AG10803 (cell line): ENCODE results near the gene NXNL2.

Experiments
- DNase-seq: peaks from one replicate; pipeline ENCODE4 v3.0.0; 2010; ENCODE audit warnings: low read depth
- H3K4me3 ChIP-seq: 2 replicates; pipeline ENCODE4 v1.5.1; 2011; ENCODE audit warnings: mild to moderate bottlenecking, low read length, control low read depth
- CTCF ChIP-seq: conservative IDR thresholded peaks from 2 replicates; pipeline ENCODE4 v1.5.1; 2011; ENCODE audit warnings: mild to moderate bottlenecking, low read length, control low read depth, inconsistent platforms

The NXNL2 gene

GRCh38 chr9:88530051-88530450, 4.9 kb upstream of the NXNL2 start:
- H3K4me3 ChIP-seq: no peak overlapping the region
- peak; percentile 73 for DNase-seq
- TF ChIP-seq CTCF: no peak

GRCh38 chr9:88531920-88532698, 2.9 kb upstream of the NXNL2 start:
- peak overlapping the region; percentile 34 for H3K4me3 ChIP-seq
- DNase-seq: peak; percentile 49
- 0 out of 2 replicates have a peak, but pooled peaks have one; percentile 7 for TF ChIP-seq CTCF

GRCh38 chr9:88533951-88534455, 975 bp upstream of the NXNL2 start:
- DNase-seq: peak; percentile 74
- no peak; the same call in 1 of the 2 replicates for TF ChIP-seq CTCF
- H3K4me3 ChIP-seq: peak overlapping the region; percentile 84

GRCh38 chr9:88535226-88536022, 446 bp downstream of the NXNL2 start:
- DNase-seq: no peak
- peak overlapping the region; percentile 71 for H3K4me3 ChIP-seq
- TF ChIP-seq CTCF: no peak

- peak overlapping the region; percentile 71 for H3K4me3 ChIP-seq
- TF ChIP-seq CTCF: no peak
- DNase-seq: peak; percentile 50
Observed at GRCh38 chr9:88536023-88536324, 996 bp downstream of the NXNL2 start.

GRCh38 chr9:88536951-88537760, 2.2 kb downstream of the NXNL2 start:
- TF ChIP-seq CTCF: no peak
- DNase-seq: no peak
- H3K4me3 ChIP-seq: peak overlapping the region; percentile 11
